Forelimb muscle (tissue), 1 donor: ENCODE data around the gene PROSER1. TPM values are rescaled to one million over a fixed set of nuclear protein-coding genes. Genes with fewer than 3 reads are reported as not detected.

Experiments
- polyA plus RNA-seq: library from polyadenylated mRNA; unstranded; fragments of 120-200 nt; gene quantifications from one replicate; pipeline ENCODE4 v1.2.1, GENCODE V29; 2013; ENCODE audit not compliant: insufficient read length

The PROSER1 gene
- polyA plus RNA-seq, 1 donor = 23.0 TPM

Other genes starting within 250 kb of the PROSER1 start
- not detected for gene STOML3, start 47.3 kb downstream of the PROSER1 start, polyA plus RNA-seq
- 36.3 TPM for gene NHLRC3, start 367 bp upstream of the PROSER1 start, polyA plus RNA-seq